HG03575 (cell line): Measurements from ENCODE around the gene PLPPR2.
"Not testable (repeated sequence)": the region's sequence is repeated elsewhere in the genome, so short reads cannot be mapped to it uniquely, and the experiment has no call there.

Experiments used
- ATAC-seq: cut with Tn5 transposase; IDR thresholded peaks from one replicate; pipeline ENCODE4 v1.9.1; 2021; ENCODE audit not compliant: unreplicated experiment, insufficient number of reproducible peaks, low FRiP score; ENCODE audit errors: extremely low read depth

PLPPR2 gene

DNA sequence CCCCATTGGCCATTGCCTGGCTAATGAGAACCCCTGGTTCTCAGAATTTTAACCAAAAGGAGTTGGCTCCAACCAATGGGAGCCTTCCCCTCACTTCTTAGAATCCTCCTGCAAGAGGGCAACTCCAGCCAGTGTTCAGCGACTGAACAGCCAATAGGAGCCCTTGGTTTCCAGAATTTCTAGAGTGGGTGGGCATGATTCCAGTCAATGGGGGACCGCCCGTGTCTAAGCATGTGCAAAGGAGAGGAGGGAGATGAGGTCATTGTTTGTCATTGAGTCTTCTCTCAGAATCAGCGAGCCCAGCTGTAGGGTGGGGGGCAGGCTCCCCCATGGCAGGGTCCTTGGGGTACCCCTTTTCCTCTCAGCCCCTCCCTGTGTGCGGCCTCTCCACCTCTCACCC is 9.7 kb downstream of the PLPPR2 start:
- no peak for ATAC-seq

GRCh38 chr19:11365557-11366117 is 10.4 kb downstream of the PLPPR2 start:
- ATAC-seq: no peak

DNA sequence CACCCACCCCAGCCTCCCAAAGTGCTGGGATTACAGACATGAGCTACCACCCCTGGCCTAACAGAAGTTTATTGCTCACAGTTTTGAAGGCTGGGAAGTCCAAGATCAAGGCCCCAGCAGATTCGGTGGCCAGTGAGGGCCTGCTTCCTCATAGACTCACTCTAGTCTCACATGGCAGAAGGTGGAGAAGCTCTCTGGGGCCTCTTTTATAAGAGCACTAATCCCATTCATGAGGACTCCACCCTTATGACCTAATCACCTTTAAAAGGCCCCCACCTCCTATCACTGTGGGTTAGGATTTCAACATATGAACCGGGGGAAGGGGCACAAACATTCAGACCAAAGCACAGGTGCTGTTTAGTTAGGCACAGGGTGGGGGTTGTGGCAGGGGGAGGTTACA is 12.3 kb downstream of the PLPPR2 start:
- no peak for ATAC-seq

- ATAC-seq: no peak
Observed at GRCh38 chr19:11370744-11371143, 15.5 kb downstream of the PLPPR2 start.

- ATAC-seq: no peak
Observed at GRCh38 chr19:11373166-11373884, 18.1 kb downstream of the PLPPR2 start.

GRCh38 chr19:11373885-11374432 is 18.7 kb downstream of the PLPPR2 start:
- no peak for ATAC-seq

GRCh38 chr19:11374433-11375142 is 19.4 kb downstream of the PLPPR2 start, which contains the start of gene SWSAP1:
Gene SWSAP1 (plus strand): TSS chr19:11374666. CDS start chr19:11374681, 15 bp downstream.
- peak; percentile 60 for ATAC-seq

- no peak for ATAC-seq
Observed at GRCh38 chr19:11375143-11375948, 20.1 kb downstream of the PLPPR2 start.

DNA sequence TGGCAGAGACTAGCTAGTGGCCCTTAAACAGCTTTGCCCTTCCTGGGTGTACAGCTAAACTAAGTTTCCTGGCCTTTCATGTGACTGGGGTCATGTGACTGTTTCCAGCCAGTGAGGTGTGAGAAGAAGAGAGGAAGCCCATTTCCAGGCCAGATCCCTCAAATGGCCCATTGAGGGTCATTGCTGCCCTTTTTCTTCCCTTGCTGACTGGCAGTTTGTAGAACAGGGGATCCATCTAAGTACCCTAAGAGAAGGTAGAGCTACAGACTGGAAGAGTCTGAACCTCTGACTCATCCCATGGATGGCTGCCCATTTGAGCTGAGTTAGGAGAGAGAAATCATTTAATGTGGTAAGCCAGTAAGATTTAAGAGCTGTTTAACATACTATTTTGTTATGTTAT is 22.0 kb downstream of the PLPPR2 start:
- ATAC-seq: no peak

- ATAC-seq: no peak
Observed at GRCh38 chr19:11377756-11378155, 22.5 kb downstream of the PLPPR2 start.

- ATAC-seq: no peak
Observed at GRCh38 chr19:11378319-11379189, 23.3 kb downstream of the PLPPR2 start.

GRCh38 chr19:11379269-11379845 is 24.1 kb downstream of the PLPPR2 start:
- ATAC-seq: not testable (repeated sequence)

DNA sequence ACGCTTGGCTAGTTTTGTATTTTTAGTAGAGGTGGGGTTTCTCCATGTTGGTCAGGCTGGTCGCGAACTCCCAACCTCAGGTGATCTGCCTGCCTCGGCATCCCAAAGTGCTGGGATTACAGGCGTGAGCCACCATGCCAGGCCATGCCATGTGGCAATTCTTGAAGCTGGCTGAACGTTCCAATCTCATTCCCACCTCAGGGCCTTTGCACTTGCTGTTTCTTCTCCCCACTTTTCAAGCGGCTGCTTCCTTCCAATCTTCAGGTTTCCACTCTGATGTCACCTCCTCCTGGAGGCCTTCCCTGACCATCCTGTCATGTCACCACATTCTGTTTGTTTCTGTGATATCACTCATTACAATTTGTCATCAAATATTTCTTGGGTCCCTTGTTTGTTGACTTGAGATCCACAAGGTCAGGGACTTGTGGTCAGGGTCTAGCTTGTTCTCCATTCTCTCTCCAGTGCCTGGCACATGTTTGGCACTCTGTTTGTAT is 24.7 kb downstream of the PLPPR2 start:
- ATAC-seq: no peak

GRCh38 chr19:11380653-11381537 is 25.7 kb downstream of the PLPPR2 start:
- peak; percentile 40 for ATAC-seq

GRCh38 chr19:11382898-11383705 is 27.9 kb downstream of the PLPPR2 start:
- no peak for ATAC-seq

DNA sequence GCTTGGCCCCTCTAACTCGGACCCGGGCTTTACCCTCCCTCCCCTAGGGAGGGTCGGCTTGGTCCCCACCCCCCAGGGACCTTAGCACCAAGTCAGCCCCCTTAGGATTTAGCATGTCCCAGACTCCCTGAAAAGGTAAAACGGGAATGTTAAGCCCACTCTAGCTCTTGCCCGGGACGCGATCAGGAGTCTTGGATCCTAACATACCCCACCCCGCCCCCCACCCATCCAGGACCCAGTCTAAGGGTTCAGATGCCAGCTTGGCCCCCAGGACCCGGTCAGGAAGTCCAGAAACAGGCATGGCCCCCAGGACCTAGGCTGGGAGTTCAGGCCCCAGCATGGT is 28.4 kb downstream of the PLPPR2 start:
- ATAC-seq: no peak
